Astrocyte (in vitro differentiated cells and primary cell): ENCODE data around the gene ETHE1. TPM values are rescaled to one million over a fixed set of nuclear protein-coding genes. Genes with fewer than 3 reads are reported as not detected.

Source experiments
- DNase-seq: peaks from one replicate; pipeline ENCODE4 v3.0.0-alpha.2; 2010; ENCODE audit warnings: low read depth
- FAIRE-seq: peaks from 2 replicates; lab custom pipeline; 2011; peaks lifted over from hg19 to GRCh38; lab: Jason Lieb, UNC
- H2AFZ ChIP-seq: 2 replicates; pipeline ENCODE4 v1.6.0; 2012; ENCODE audit warnings: low read depth, low read length, inconsistent platforms
- H3K27ac ChIP-seq: 2 replicates; pipeline ENCODE4 v1.5.1; 2011; ENCODE audit warnings: low read depth, low read length, inconsistent platforms
- H3K27me3 ChIP-seq: 2 replicates; pipeline ENCODE4 v1.6.0; 2011; ENCODE audit warnings: low read length, inconsistent platforms; ENCODE audit not compliant: insufficient read depth
- H3K36me3 ChIP-seq: 2 replicates; pipeline ENCODE4 v1.5.1; 2011; ENCODE audit warnings: low read length, inconsistent platforms; ENCODE audit not compliant: insufficient read depth
- H3K4me1 ChIP-seq: 2 replicates; pipeline ENCODE4 v1.5.1; 2011; ENCODE audit warnings: low read length, inconsistent platforms; ENCODE audit not compliant: insufficient read depth
- H3K4me2 ChIP-seq: 2 replicates; pipeline ENCODE4 v1.6.0; 2012; ENCODE audit warnings: low read length, inconsistent platforms
- H3K4me3 ChIP-seq: 2 replicates; pipeline ENCODE4 v1.5.1; 2011; ENCODE audit warnings: low read depth, mild to moderate bottlenecking, low read length, inconsistent platforms; ENCODE audit not compliant: insufficient read depth
- H3K79me2 ChIP-seq: 2 replicates; pipeline ENCODE4 v1.6.0; 2012; ENCODE audit warnings: mild to moderate bottlenecking, low read length, inconsistent platforms; ENCODE audit not compliant: insufficient read depth
- H3K9ac ChIP-seq: 2 replicates; pipeline ENCODE4 v1.6.0; 2012; ENCODE audit warnings: mild to moderate bottlenecking, low read length, inconsistent platforms
- H3K9me3 ChIP-seq: 2 replicates; pipeline ENCODE4 v1.5.1; 2012; ENCODE audit warnings: low read depth, mild to moderate bottlenecking, low read length, inconsistent platforms; ENCODE audit not compliant: insufficient read depth
- H4K20me1 ChIP-seq: 2 replicates; pipeline ENCODE4 v1.6.0; 2012; ENCODE audit warnings: low read length, inconsistent platforms; ENCODE audit not compliant: insufficient read depth
- H3K27ac Mint-ChIP-seq: one replicate; pipeline ENCODE4 v1.8.0; 2021; ENCODE audit warnings: mild to moderate bottlenecking, mixed read lengths; ENCODE audit not compliant: unreplicated experiment
- H3K27me3 Mint-ChIP-seq: one replicate; pipeline ENCODE4 v1.8.0; 2021; ENCODE audit warnings: low read depth, mixed read lengths; ENCODE audit not compliant: unreplicated experiment
- H3K36me3 Mint-ChIP-seq: one replicate; pipeline ENCODE4 v1.8.0; 2021; ENCODE audit warnings: low read depth, mixed read lengths; ENCODE audit not compliant: unreplicated experiment
- H3K4me1 Mint-ChIP-seq: one replicate; pipeline ENCODE4 v1.8.0; 2021; ENCODE audit warnings: low read depth, mixed read lengths; ENCODE audit not compliant: unreplicated experiment
- H3K4me3 Mint-ChIP-seq: one replicate; pipeline ENCODE4 v1.8.0; 2021; ENCODE audit warnings: mild to moderate bottlenecking, moderate library complexity, mixed read lengths; ENCODE audit not compliant: unreplicated experiment
- H3K9me3 Mint-ChIP-seq: one replicate; pipeline ENCODE4 v1.8.0; 2021; ENCODE audit warnings: mild to moderate bottlenecking, mixed read lengths; ENCODE audit not compliant: unreplicated experiment
- CTCF ChIP-seq: IDR thresholded peaks from 2 replicates; pipeline ENCODE4 v1.5.1; 2011; ENCODE audit warnings: low read depth, mild to moderate bottlenecking, inconsistent platforms, low read length, moderate library complexity; ENCODE audit not compliant: insufficient read depth
- EZH2 ChIP-seq: IDR thresholded peaks from 2 replicates; pipeline ENCODE4 v1.6.1; 2012; ENCODE audit warnings: mild to moderate bottlenecking, low read length, inconsistent platforms; ENCODE audit not compliant: insufficient read depth
- total RNA-seq: library from RNA; stranded (reverse); gene quantifications from 2 replicates; pipeline ENCODE4 v1.2.1, GENCODE V29; 2021

The ETHE1 gene
- total RNA-seq, 1 donor from 2014 or later, result 50.7 TPM

GRCh38 chr19:43478323-43478722, 48.7 kb downstream of the ETHE1 start:
- FAIRE-seq, result no peak
- H3K36me3 ChIP-seq, result no peaks in the 10 kb centered on the region
- H3K27me3 Mint-ChIP-seq, result no peaks in the 10 kb centered on the region

GRCh38 chr19:43476606-43477005, 50.4 kb downstream of the ETHE1 start:
- Histone ChIP-seq H3K27me3 (no peaks in the 10 kb centered on the region), H3K4me3 (no peak overlapping the region), H2AFZ (no peak overlapping the region), H3K9me3 (no peaks in the 10 kb centered on the region), H3K4me2 (no peak overlapping the region), H3K4me1 (peaks cover 7% of the 10 kb centered on the region), H3K79me2 (no peaks in the 10 kb centered on the region), H3K27ac (no peak overlapping the region), H3K9ac (no peak overlapping the region), H3K36me3 (no peaks in the 10 kb centered on the region), H4K20me1 (no peaks in the 10 kb centered on the region)
- Mint-ChIP-seq H3K36me3 (peaks cover 14% of the 10 kb centered on the region), H3K9me3 (peaks cover 2% of the 10 kb centered on the region), H3K27me3 (peaks cover 3% of the 10 kb centered on the region), H3K27ac (no peak overlapping the region), H3K4me1 (no peaks in the 10 kb centered on the region), H3K4me3 (no peak overlapping the region)
- peak; percentile 78 for FAIRE-seq
- TF ChIP-seq CTCF (no peak), EZH2 (no peak)
- peak; percentile 85 for DNase-seq

More at GRCh38 chr19:43478323-43478722, 48.7 kb downstream of the ETHE1 start:
- TF ChIP-seq EZH2, result no peak
- TF ChIP-seq CTCF, result no peak
- H3K27me3 ChIP-seq, result no peaks in the 10 kb centered on the region
- H2AFZ ChIP-seq, result no peak overlapping the region
- no peak overlapping the region for H3K4me3 ChIP-seq
- no peaks in the 10 kb centered on the region for H3K9me3 ChIP-seq
- no peak overlapping the region for H3K27ac ChIP-seq
- H3K36me3 Mint-ChIP-seq, result peaks cover 20% of the 10 kb centered on the region
- peaks cover 2% of the 10 kb centered on the region for H3K9me3 Mint-ChIP-seq
- no peaks in the 10 kb centered on the region for H3K4me1 Mint-ChIP-seq
- DNase-seq, result no peak
- H3K79me2 ChIP-seq, result no peaks in the 10 kb centered on the region
- no peak overlapping the region for H3K27ac Mint-ChIP-seq
- no peaks in the 10 kb centered on the region for H4K20me1 ChIP-seq
- H3K4me1 ChIP-seq, result peaks cover 7% of the 10 kb centered on the region
- H3K9ac ChIP-seq, result no peak overlapping the region
- H3K4me3 Mint-ChIP-seq, result no peak overlapping the region
- H3K4me2 ChIP-seq, result no peak overlapping the region

- H4K20me1 ChIP-seq, result no peaks in the 10 kb centered on the region
- DNase-seq (peak; percentile 83), FAIRE-seq (no peak)
- H3K9me3 ChIP-seq, result no peaks in the 10 kb centered on the region
- peaks cover 2% of the 10 kb centered on the region for H3K9me3 Mint-ChIP-seq
- no peaks in the 10 kb centered on the region for H3K27me3 ChIP-seq
- peak overlapping the region; percentile 74 for H3K4me3 Mint-ChIP-seq
- H3K4me1 Mint-ChIP-seq, result no peaks in the 10 kb centered on the region
- no peak for TF ChIP-seq EZH2
- TF ChIP-seq CTCF, result no peak
- peak overlapping the region; percentile 46 for H3K4me3 ChIP-seq
- H3K27ac ChIP-seq, result peak overlapping the region; percentile 62
- peak overlapping the region; percentile 72 for H3K27ac Mint-ChIP-seq
- no peaks in the 10 kb centered on the region for H3K79me2 ChIP-seq
- H3K36me3 ChIP-seq, result no peaks in the 10 kb centered on the region
- H3K27me3 Mint-ChIP-seq, result peaks cover 3% of the 10 kb centered on the region
- H3K9ac ChIP-seq, result peak overlapping the region; percentile 57
- H2AFZ ChIP-seq, result peak overlapping the region; percentile 76
- peak overlapping the region; percentile 82 for H3K4me2 ChIP-seq
- H3K4me1 ChIP-seq, result peaks cover 11% of the 10 kb centered on the region
- peaks cover 5% of the 10 kb centered on the region for H3K36me3 Mint-ChIP-seq
These were observed 51.9 kb downstream of the ETHE1 start for GRCh38 chr19:43474986-43475705.
